GM18520 (cell line): ENCODE data around the gene CEBPA.

Source experiments
- ATAC-seq: cut with Tn5 transposase; IDR thresholded peaks from one replicate; pipeline ENCODE4 v1.9.1; 2021; ENCODE audit not compliant: unreplicated experiment

Gene CEBPA

DNA sequence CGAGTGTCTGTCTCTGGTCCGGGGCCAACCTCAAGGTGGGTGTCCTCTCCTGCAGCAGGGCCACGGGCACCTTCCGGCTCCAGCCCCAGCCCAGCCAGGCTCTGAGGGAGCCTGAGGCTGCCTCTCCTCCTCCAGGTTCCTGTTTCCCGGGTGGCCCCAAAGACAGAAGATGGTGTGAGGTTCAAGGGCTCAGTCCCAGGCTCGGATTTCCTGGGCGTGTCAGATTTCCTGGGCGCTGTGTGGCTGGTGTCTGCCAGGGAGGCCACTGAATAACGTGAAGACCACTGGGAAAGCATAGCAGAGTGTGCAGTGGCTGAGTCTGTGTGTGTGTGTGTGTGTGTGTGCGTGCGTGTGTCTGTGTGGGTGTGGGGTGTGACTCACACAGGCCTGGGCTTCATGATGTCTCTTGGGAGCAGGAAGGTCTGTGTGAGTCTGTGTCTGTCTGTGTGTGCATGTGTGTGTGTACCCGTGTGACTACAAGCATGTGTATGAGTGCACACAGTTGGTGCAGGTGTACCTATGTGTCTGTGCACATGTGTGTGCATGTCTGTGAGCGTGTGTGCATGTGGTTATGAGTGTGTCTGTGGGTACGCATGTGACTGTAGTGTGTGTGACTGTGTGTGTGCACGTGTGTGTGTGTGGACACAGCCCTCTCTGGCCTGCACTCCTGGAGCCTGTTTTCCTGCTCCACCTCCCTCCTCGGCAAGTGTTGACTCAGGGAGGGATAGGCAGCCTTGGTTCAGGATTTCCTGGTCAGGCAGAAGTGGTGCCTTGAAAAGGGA, 28.3 kb downstream of the CEBPA start:
- no peak for ATAC-seq

DNA sequence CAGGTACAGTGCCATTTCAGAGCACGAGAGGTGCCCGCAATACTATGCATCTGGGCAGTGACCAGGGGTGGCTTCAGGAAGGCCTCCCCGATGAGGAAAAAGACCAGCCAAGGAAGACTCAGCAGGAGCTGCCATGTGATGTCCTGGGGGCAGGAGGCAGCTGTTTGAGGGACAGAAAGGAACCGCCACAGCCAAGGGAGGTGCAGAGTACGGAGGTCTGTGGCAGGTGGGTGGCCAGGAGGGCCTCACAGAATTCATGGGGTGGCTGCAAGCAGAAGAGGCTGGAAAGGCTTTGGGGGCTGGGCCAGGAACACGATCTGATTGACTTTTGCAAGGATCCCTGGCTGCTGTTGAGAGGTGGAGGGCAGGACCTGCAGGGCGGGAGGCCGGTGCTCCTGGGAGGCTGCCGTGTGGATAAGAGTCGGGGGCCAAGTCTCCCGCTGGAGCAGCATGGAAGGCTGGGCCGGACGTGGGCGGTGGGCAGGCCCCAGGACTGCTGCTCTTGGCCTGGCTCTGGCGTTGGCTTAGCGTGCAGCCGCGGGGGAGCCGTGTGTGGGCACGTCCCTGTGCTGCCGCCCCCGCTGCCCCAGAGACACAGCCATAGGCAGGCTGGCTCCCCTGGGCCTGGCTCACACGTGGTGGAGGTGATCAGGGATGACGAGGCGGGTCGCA, 29.1 kb downstream of the CEBPA start:
- no peak for ATAC-seq

DNA sequence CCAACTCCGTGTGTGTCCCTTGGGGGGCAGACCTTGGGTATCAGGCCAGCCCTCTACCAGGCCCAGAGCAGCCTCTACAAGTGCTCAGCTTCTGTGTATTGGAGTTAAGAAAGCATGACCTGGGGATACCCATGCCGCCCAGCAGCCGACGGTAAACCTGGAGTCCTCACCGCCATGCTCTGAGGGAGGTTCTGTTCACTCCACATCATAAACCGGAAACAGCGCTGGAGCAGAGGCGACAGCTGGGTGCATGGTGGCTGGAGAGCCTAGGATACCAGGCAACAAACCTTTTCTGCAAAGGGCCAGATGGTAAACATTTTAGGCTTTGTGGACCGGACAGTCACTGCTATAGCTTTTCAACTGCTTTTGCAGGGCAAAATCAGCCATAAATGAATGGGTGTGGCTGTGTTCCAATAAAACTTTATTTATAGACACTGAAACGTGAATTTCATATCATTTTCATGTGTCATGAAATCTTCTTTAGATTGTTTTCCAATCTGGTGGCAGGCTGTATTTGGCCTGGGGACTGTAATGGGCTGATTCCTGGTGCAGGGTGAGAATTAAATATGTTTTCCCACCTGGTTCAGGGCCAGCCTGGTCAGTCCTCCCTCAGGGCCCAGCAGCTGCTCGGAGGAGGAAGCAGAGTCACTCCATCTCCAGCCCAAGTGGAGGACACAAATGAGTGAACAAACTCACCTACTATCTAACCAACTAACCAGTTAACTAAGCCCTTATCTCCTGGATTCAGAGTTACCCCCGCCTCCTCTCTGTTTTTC, 30.9 kb downstream of the CEBPA start:
- ATAC-seq = no peak

DNA sequence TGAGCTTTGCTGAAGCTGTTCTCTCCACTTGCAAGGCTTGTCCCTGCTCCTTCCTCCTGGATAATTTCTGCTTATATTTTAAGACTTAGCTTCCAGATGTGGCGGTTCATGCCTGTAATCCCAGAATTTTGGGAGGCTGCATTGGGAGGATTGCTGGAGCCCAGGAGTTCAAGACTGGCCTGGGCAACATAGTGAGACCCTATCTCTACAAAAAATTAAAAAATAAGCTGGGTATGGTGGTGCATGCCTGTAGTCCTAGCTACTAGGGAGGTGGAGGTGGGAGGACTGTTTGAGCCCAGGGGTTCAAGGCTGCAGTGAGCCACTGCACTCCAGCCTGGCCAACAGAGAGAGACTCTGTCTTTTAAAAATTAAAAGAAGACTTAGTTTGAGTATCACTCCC, 31.6 kb downstream of the CEBPA start:
- ATAC-seq = no peak

DNA sequence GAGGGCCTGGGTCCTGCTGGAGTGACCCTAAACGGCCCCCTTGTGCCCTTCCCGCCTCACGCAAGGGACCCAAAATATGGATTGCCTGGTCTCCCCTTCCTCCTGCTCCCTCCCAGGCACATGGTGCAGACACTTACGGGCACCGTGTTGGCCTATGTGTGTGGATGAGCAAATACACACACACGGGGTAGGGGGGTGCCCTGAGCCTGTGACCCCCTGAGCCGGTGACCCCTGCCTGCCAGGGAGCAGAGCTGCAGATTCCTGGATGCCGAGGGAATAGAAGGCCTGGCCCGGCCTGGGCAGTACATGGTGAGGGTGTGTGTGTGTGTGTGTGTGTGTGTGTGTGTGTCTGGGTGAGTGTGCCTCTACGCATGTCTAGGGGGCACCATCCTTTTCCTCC, 33.3 kb downstream of the CEBPA start:
- ATAC-seq = no peak

DNA sequence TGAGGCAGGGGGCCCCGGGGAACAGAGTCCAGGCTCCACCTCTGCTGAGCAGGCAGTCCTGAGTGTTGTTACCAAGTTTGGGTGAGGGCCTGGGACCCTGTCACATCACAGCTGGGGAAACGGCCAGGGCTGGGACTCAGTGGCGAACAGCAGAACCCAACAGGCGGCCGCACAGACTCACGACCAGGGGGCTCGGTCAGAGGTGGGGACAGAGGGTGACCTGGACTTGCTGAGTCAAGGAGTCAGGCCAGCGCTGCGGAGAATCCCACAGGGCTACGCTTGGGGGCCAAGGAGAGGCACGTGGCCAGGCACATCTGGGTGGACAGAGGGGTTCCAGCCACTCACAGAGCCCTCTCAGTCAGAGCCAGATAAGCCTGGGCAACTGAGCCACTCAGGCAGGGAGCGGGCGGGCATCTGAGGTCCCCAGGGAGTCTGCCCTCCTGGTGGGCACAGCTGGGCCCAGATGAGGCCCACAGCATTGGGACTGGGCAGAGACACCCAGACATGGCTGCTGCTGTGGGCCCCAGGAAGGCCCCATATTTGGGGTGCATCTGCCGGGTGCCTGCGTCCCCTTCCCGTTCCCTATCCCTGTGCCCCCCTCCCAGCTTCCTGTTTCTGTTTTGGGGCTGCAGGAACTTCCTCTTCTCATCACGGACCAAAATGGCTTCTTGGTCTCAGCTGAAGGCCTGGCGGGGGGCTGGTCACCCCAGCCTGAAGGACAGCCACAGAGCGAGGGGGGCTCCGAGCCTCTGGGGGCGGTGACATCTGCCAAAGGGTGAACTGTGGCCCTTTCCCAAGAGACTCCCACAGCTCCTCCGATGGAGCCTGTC, 34.0 kb downstream of the CEBPA start:
- no peak for ATAC-seq

DNA sequence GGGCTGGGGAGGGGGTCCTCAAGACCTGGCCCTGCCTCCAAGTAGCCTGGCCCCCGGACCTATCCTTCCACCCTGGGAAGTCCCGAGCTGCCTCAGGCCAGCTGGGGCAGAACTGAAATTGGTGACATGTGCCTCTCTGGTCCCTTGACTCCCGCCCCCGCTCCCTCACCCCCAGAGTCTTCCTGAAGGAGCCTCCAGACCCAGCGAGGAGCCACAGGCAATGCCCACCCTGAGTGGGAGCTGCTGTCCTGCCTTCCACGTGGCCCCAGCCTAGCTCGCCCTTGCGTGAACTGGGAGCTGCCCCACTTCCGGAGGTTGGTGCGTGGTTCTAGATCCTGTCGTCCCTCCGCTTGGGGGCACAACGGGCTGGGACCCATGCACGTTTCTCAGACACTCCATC, 34.6 kb downstream of the CEBPA start:
- no peak for ATAC-seq

DNA sequence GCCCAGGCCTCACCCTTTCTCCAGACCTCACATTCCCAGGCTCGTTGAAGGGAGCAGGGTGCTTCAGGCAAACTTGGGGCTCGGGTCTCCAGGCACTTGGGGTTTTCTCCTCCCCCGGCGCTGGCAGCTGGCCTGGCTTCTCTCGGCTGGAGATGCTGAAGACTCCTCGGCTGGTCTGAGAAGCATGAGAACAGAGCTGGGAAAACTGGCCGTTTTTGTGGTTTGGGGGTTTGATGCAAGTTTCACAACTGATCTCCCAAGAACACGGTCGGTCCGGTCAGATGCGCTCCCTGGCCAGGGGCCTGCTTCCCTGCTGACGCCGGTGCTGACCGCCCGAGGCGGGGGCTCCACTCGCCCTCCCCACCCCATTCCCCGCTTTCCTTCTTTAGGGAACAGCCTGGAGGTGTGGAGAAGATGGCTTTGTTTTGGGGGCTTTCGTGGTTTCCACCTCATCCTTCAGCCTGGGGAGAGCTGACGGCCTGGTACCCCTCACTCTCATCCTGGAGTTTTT, 35.3 kb downstream of the CEBPA start:
- no peak for ATAC-seq

DNA sequence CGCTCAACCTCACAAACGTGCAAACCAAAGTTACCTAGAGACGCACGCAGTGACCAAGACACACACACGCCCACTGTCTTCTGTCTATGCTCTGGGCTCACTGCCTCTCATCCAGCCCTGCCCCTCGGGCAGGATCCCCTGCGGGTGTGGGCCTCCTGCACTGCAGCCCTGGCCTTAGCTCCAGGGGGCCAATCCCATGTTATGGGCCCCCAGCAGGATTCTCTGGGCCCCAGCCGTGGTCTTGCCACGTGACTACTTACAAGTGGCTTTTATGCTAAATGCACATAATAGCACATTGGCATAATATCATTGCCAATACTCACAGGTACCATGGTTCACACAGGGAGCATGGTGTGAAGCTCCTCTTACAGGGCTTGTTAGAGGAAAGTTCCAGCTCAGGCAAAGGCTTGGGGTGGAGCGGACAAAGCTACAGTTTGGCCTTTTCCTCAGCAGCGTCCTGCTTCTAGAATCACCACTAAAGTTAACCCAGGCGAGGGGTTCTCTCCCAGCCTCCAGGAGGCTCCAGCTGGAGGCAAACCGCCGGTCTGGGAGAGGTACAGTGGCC, 37.4 kb downstream of the CEBPA start:
- no peak for ATAC-seq

DNA sequence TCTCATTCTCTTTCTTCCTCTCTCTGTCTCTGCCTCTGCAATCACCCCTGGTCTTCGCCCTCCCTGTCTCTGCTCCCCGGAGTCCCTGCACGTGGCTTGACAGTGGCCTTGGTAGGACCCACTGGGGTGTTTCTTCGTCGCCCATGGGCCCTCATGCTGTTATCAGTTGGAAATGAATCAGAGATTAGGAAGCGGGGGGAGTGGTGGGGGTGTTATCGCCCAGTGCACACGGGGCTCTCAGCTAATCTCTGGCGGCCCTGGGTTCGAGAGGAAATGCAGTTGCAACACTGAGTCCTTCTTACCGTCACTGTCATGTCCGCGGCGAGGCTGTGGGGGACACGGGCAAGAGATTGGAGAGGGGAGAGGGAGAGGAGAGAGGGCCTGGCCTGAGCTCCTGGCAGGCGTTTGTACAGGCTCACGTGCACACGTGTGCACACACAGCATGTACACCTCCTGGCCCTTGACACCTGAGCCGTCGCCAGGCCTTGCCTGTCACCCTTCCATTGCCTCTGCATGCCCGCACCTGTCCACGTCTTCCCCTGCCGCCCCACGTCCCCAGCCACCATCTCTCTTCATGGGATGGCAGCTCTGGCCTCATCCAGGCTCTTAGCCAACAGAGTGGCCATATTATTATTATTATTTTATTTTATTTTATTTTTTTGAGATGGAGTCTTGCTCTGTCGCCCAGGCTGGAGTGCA, 38.9 kb downstream of the CEBPA start:
- ATAC-seq = no peak

DNA sequence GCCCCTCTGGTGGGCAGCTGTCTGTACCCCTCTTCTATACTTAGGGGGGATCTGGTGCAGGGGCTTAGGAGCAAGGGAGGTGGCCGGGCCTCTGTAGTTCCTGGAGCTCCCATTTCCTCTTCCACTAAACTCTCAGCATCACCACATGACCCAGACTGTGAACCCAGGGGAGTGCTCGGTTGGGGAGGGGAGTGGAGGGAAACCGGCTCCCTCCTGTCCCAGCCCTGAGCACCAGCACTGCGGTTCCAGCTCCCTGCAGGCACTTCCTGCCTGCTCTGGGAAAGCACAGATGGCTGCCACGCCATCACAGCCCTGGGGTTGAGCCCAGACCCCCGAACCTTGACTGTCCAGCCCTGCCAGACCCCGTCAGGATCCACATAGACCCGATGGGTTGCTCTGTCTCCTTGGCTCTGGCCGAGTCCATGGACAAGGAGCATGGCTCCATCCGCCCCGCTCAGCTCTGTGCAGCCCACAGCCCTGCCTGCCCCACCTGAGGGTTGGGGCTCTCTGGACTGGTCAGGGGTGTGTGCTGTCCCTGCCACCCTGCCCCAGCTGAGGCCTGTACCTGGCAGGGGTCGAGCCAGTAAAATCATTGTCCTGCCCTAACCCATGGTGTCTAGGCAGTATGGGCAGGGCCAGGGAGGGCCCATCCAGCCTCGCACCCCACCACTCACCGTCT, 40.7 kb downstream of the CEBPA start:
- no peak for ATAC-seq

DNA sequence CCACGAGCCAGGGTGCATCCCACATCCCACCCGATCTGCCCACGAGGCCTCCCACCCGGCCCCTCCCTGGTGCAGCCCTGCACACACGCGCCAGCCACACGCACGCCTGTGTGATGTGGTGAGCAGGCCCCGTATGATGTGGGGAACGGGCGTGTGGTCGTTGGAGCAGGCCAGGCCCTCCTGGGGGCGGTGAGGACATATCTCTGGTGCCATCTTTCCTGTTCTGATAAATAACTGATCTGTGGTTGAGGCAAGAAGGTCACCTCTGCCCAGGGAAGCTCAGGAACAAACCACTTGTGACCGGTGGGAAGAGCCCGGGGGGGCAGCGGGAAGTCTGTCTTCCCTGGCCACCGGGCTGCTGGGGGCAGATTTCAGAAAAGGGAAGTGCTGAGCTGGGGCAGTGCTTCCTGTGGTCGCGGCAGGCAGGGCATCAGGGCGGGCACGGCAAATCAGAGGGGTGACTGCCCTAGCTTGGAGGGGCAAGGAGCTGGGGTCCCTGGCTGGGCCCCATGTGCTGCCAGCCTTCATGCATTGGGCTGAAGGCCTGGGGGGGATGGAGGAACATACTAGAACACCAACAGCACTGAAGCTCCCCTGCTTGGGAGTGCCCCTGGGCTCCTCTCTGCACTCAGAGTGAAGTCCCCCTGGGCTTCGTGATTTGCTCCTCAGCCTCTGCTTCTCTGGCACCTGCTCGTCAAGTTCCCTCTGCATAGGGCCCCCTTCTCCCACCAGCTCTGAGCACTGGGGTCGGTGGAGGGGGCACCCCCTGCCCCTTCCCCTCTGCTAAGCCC, 41.5 kb downstream of the CEBPA start:
- ATAC-seq = no peak

DNA sequence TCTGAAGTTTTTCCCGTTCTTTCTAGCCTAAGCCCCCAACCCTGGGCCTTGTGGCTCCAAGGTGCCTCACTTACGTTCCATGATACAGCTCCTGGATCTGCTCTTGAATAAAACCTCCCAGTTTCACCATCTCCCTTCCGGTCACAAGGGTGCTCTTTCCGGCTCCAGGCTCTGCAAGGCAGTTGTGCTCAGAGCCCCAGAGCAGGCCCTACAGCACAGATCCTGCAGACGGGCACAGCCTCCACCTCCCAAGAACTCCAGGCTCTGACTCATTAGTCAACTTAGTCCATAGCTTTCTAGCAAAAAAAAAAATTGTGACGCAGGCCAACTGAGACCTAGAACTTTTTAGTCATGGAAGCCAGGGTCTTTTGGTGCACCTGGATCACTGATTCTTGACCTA, 42.8 kb downstream of the CEBPA start:
- ATAC-seq = no peak

DNA sequence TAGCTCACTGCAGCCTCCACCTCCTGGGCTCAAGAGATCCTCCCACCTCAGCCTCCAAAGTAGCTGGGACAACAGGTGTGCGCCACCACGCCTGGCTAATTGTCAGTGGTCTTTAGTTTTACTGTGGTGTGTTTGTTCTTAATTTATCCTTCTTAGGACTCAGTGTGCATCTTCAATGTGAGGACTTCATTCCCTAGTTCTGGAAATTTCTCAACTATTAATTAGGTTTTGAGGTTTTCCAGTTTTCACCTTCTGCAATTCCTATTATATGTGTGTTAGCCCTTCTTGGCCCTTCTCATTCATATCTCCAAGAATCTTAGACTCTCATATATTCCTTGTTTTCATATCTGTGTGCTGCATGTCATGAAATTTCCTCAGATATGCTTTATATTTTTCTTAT, 44.5 kb downstream of the CEBPA start:
- no peak for ATAC-seq

DNA sequence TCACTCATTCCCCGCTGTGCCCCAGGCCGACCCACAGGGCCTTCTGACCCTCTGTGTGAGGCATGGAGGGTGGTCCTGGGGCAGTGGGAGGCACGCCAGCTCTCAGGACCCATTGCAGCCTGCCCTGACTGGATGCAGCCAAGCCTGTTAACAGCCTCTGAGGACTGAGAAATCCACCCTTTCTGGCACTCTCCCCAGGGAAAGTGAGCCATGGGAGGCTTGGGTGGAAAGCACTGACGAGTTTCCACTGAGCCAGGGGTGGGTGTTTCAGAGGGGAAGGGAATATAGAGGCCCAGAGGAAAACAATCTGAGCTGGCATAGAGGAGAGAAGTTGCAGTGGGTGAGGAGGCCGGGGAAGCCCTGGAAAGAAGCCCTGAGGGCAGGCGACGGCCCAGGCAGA, 46.1 kb downstream of the CEBPA start:
- no peak for ATAC-seq

DNA sequence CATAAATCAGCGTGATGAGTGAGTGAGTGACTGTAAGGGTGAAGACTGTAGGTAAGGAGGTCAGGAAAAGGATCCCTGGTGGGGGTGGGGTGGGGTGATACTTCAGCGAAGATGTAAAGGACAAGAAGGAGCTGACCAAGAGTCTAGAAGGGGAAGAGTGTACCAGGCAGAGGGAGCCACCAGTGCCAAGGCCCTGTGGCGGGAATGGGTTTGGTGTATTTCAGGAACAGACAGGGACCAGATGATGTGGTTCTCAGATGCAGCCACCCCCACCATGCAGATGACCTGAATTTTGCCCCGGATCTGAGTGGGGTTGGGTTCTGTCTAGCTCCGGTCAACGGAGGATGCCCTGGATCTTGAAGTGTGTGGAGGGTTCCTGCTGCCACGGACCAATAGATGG, 46.6 kb downstream of the CEBPA start:
- no peak for ATAC-seq

DNA sequence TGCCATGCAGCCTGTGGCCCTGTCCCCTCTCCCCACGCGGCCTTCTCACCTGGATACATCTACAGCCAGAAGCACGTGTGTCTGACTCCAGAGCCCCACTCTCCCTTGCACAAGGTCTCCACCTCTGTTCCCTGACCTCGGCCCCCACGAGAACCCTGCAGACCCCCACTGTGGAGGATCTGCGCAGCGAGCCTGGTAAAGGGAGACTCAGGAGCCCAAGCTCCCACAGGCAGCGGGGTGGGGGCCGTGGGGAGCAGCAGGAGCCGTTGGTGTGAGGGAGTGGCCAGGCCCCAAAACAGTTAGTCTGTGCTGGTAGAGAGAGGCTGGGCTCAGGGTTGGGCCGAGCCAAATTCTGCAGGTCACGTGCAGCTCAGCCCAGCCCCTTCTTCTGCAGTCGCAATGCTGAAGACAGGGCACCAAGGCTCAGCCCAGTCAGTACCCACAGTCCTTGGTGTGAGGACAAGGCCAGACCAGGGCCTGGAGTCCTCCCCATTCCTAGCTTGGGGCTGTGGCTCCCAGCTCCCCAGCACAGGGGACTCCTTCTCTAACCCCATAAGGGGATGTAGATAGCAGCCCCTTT, 48.0 kb downstream of the CEBPA start:
- no peak for ATAC-seq

DNA sequence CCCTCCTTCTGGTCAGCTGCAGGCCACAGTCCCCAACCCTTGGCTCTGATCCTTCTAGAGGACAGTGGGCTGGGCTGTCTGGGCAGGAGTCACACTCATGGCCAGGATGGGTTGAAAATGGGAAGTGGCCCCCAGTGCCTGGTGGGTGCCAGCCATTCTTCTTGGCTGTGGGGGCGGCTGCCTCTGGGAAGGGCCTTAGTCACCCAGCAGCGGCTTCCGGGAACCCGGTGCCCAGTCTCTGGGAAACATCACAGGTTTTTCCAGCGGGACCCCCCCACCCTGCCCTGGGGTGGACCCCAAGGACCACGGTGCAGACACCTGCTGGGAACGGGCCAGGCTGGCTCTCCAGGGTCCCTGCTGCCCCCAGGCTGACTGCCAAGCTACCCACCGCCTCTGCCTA, 49.4 kb downstream of the CEBPA start:
- no peak for ATAC-seq
